Measurements from ENCODE around the gene APP. TPM values are rescaled to one million over a fixed set of nuclear protein-coding genes. Genes with fewer than 3 reads are reported as not detected.
"Not testable (repeated sequence)": the region's sequence is repeated elsewhere in the genome, so short reads cannot be mapped to it uniquely, and the experiment has no call there.

Gene APP
- total and polyA plus RNA-seq, 7 donors, result 37.7 to 118 (median 56.6) TPM

- Histone ChIP-seq H3K36me3 (ENCODE audit: insufficient read depth in 1 of 2, low read depth in 1 of 2) (peaks cover 0 to 7% of the 10 kb centered on the region in 2 donors), H3K27me3 (ENCODE audit: insufficient read depth in 3 of 3, low read length in 2 of 3) (no peaks in the 10 kb centered on the region), H3K4me3 (no peak overlapping the region), H3K9me3 (no peaks in the 10 kb centered on the region), H3K27ac (no peak overlapping the region), H3K4me1 (no peaks in the 10 kb centered on the region)
- no peak for TF ChIP-seq CTCF (IDR thresholded peaks at IDR 0.05)
- DNase-seq (no peak), ATAC-seq (no peak)
- intact Hi-C loops (cut with DNase I), result no loop called here
- 84 to 95% (median 91%) methylated on average over 1 of the region's 1 CpG for WGBS, 3 donors
Observed at GRCh38 chr21:26020510-26020909, 150.1 kb downstream of the APP start.

- peaks cover 0 to 7% of the 10 kb centered on the region in 2 donors for H3K36me3 ChIP-seq (ENCODE audit: insufficient read depth in 1 of 2, low read depth in 1 of 2)
- intact Hi-C loops (cut with DNase I), result no loop called here
- no peak for DNase-seq
- ATAC-seq, result no peak
- no peak overlapping the region for H3K27ac ChIP-seq
- no peaks in the 10 kb centered on the region for H3K9me3 ChIP-seq
- TF ChIP-seq CTCF (IDR thresholded peaks at IDR 0.05), result no peak
- 96 to 97% (median 97%) methylated on average over 4 of the region's 4 CpGs for WGBS, 3 donors
- no peaks in the 10 kb centered on the region for H3K4me1 ChIP-seq
- H3K4me3 ChIP-seq, result no peak overlapping the region
- no peaks in the 10 kb centered on the region for H3K27me3 ChIP-seq (ENCODE audit: insufficient read depth in 3 of 3, low read length in 2 of 3)
Observed at GRCh38 chr21:26020081-26020480, 150.5 kb downstream of the APP start.

- Histone ChIP-seq H3K4me3 (no peak overlapping the region), H3K4me1 (no peaks in the 10 kb centered on the region), H3K9me3 (no peaks in the 10 kb centered on the region), H3K27me3 (ENCODE audit: insufficient read depth in 3 of 3, low read length in 2 of 3) (no peaks in the 10 kb centered on the region), H3K27ac (no peak overlapping the region), H3K36me3 (ENCODE audit: insufficient read depth in 1 of 2, low read depth in 1 of 2) (peaks cover 0 to 7% of the 10 kb centered on the region in 2 donors)
- 56 to 94% (median 75%) methylated on average over 1 of the region's 1 CpG for WGBS, 3 donors
- no peak for TF ChIP-seq CTCF (IDR thresholded peaks at IDR 0.05)
- ATAC-seq (no peak), DNase-seq (no peak)
- intact Hi-C loops (cut with DNase I), result no loop called here
Observed at GRCh38 chr21:26019236-26019635, 151.3 kb downstream of the APP start.

GRCh38 chr21:26013970-26014369 is 156.6 kb downstream of the APP start:
- H3K27ac ChIP-seq, result no peak overlapping the region
- intact Hi-C loops (cut with DNase I), result no loop called here
- 67 to 75% (median 73%) methylated on average over 4 of the region's 4 CpGs for WGBS, 3 donors
- no peaks in the 10 kb centered on the region for H3K9me3 ChIP-seq
- no peak for ATAC-seq
- H3K27me3 ChIP-seq (ENCODE audit: insufficient read depth in 3 of 3, low read length in 2 of 3), result no peaks in the 10 kb centered on the region
- no peaks in the 10 kb centered on the region for H3K36me3 ChIP-seq (ENCODE audit: insufficient read depth in 1 of 2, low read depth in 1 of 2)
- TF ChIP-seq CTCF (IDR thresholded peaks at IDR 0.05), result no peak
- DNase-seq, result no peak
- H3K4me1 ChIP-seq, result no peaks in the 10 kb centered on the region
- H3K4me3 ChIP-seq, result no peak overlapping the region

- DNase-seq; H3K9me3 ChIP-seq; H3K4me1 ChIP-seq; ATAC-seq; intact Hi-C loops (cut with DNase I); H3K36me3 ChIP-seq (ENCODE audit: insufficient read depth in 1 of 2, low read depth in 1 of 2); H3K27me3 ChIP-seq (ENCODE audit: insufficient read depth in 3 of 3, low read length in 2 of 3); H3K4me3 ChIP-seq; H3K27ac ChIP-seq: not testable (repeated sequence)
- 82 to 94% (median 89%) methylated on average over 4 of the region's 4 CpGs for WGBS, 3 donors
Observed at GRCh38 chr21:26012482-26012881, 158.1 kb downstream of the APP start.

Data from psoas muscle (tissue), 8 donors.